ENCODE data around the gene MPG. TPM values are rescaled to one million over a fixed set of nuclear protein-coding genes. Genes with fewer than 3 reads are reported as not detected.

MPG gene
- total RNA-seq, 1 donor from 2014 or later = 21.2 TPM

GRCh38 chr16:104355-104754 lies 26.3 kb downstream of the MPG start:
- Histone ChIP-seq H3K27me3 (no peaks in the 10 kb centered on the region), H3F3A (ENCODE audit: low read depth) (peaks cover 5% of the 10 kb centered on the region), H3K27ac (no peak overlapping the region), H3K4me3 (no peak overlapping the region), H2AFZ (replicated peaks) (no peak overlapping the region), H3K79me2 (ENCODE audit: low read depth) (no peaks in the 10 kb centered on the region), H3K4me1 (no peaks in the 10 kb centered on the region), H3K4me2 (no peak overlapping the region), H3K36me3 (no peaks in the 10 kb centered on the region), H4K20me1 (ENCODE audit: low read depth) (peaks cover 17% of the 10 kb centered on the region), H3K9ac (no peak overlapping the region), H3K9me3 (ENCODE audit: low read depth) (no peaks in the 10 kb centered on the region)
- H3K9me3 Mint-ChIP-seq = no peaks in the 10 kb centered on the region
- no peak for DNase-seq (ENCODE audit: low spot score)
- H3K4me1 Mint-ChIP-seq = peaks cover 4% of the 10 kb centered on the region
- H3K36me3 Mint-ChIP-seq = peaks cover 2% of the 10 kb centered on the region
- H3K27ac Mint-ChIP-seq = no peak overlapping the region
- H3K27me3 Mint-ChIP-seq (ENCODE audit: insufficient read depth, low read depth) = no peaks in the 10 kb centered on the region
- H3K4me3 Mint-ChIP-seq = no peak overlapping the region
- TF ChIP-seq EZH2 (IDR thresholded peaks at IDR 0.05) = no peak
- TF ChIP-seq EZH2phosphoT487 (IDR thresholded peaks at IDR 0.05) = no peak
- TF ChIP-seq CTCF (IDR thresholded peaks at IDR 0.05) = no peak

- Mint-ChIP-seq H3K4me3 (no peak overlapping the region), H3K27me3 (ENCODE audit: insufficient read depth, low read depth) (no peaks in the 10 kb centered on the region), H3K36me3 (peaks cover 6% of the 10 kb centered on the region), H3K4me1 (peaks cover 4% of the 10 kb centered on the region), H3K27ac (no peak overlapping the region), H3K9me3 (no peaks in the 10 kb centered on the region)
- no peak overlapping the region for H3K4me3 ChIP-seq
- no peaks in the 10 kb centered on the region for H3K27me3 ChIP-seq
- peaks cover 5% of the 10 kb centered on the region for H3F3A ChIP-seq (ENCODE audit: low read depth)
- no peak overlapping the region for H3K27ac ChIP-seq
- no peak overlapping the region for H2AFZ ChIP-seq (replicated peaks)
- no peaks in the 10 kb centered on the region for H3K4me1 ChIP-seq
- H3K9ac ChIP-seq = no peak overlapping the region
- no peaks in the 10 kb centered on the region for H3K36me3 ChIP-seq
- TF ChIP-seq EZH2phosphoT487 (IDR thresholded peaks at IDR 0.05) = no peak
- no peak for TF ChIP-seq CTCF (IDR thresholded peaks at IDR 0.05)
- TF ChIP-seq EZH2 (IDR thresholded peaks at IDR 0.05) = no peak
- H3K9me3 ChIP-seq (ENCODE audit: low read depth) = no peaks in the 10 kb centered on the region
- H3K4me2 ChIP-seq = no peak overlapping the region
- H4K20me1 ChIP-seq (ENCODE audit: low read depth) = peaks cover 17% of the 10 kb centered on the region
- no peak for DNase-seq (ENCODE audit: low spot score)
- no peaks in the 10 kb centered on the region for H3K79me2 ChIP-seq (ENCODE audit: low read depth)
Observed at GRCh38 chr16:104928-105327, 26.9 kb downstream of the MPG start.

GRCh38 chr16:105521-105920 lies 27.5 kb downstream of the MPG start:
- H3K36me3 ChIP-seq = no peaks in the 10 kb centered on the region
- H4K20me1 ChIP-seq (ENCODE audit: low read depth) = peaks cover 17% of the 10 kb centered on the region
- H2AFZ ChIP-seq (replicated peaks) = no peak overlapping the region
- H3K4me3 ChIP-seq = no peak overlapping the region
- H3K27me3 Mint-ChIP-seq (ENCODE audit: insufficient read depth, low read depth) = no peaks in the 10 kb centered on the region
- H3F3A ChIP-seq (ENCODE audit: low read depth) = peaks cover 5% of the 10 kb centered on the region
- H3K4me1 Mint-ChIP-seq = peaks cover 4% of the 10 kb centered on the region
- no peaks in the 10 kb centered on the region for H3K79me2 ChIP-seq (ENCODE audit: low read depth)
- H3K9me3 Mint-ChIP-seq = no peaks in the 10 kb centered on the region
- DNase-seq (ENCODE audit: low spot score) = no peak
- TF ChIP-seq EZH2 (IDR thresholded peaks at IDR 0.05) (no peak), EZH2phosphoT487 (IDR thresholded peaks at IDR 0.05) (no peak), CTCF (IDR thresholded peaks at IDR 0.05) (no peak)
- H3K9me3 ChIP-seq (ENCODE audit: low read depth) = no peaks in the 10 kb centered on the region
- H3K9ac ChIP-seq = no peak overlapping the region
- no peaks in the 10 kb centered on the region for H3K4me1 ChIP-seq
- no peak overlapping the region for H3K27ac ChIP-seq
- no peak overlapping the region for H3K27ac Mint-ChIP-seq
- no peak overlapping the region for H3K4me3 Mint-ChIP-seq
- no peak overlapping the region for H3K4me2 ChIP-seq
- H3K27me3 ChIP-seq = no peaks in the 10 kb centered on the region
- H3K36me3 Mint-ChIP-seq = peaks cover 4% of the 10 kb centered on the region
